OCI-LY1 (cell line): ENCODE measurements around the gene FMN1.

ENCODE experiments used
- H2AFZ ChIP-seq: fragments of 200-600 bp; sonication (generic), shearing (Covaris generic); 2 replicates; pipeline ENCODE4 v1.6.0; 2014; ENCODE audit warnings: antibody characterized with exemption, mild to moderate bottlenecking, low read length
- H3F3A ChIP-seq: fragments of 200-600 bp; sonication (generic), shearing (Covaris generic); 2 replicates; pipeline ENCODE4 v1.6.0; 2014; ENCODE audit warnings: mild to moderate bottlenecking, antibody characterized with exemption, low read length, moderate library complexity; ENCODE audit not compliant: insufficient read depth
- H3K27ac ChIP-seq: fragments of 200-600 bp; sonication (generic); 2 replicates; pipeline ENCODE4 v1.5.1; 2014; ENCODE audit warnings: low read length, mixed run types, mild to moderate bottlenecking, low read depth; ENCODE audit not compliant: poor library complexity, severe bottlenecking
- H3K27me3 ChIP-seq: fragments of 200-600 bp; sonication (generic); 2 replicates; pipeline ENCODE4 v1.6.0; 2014; ENCODE audit warnings: antibody characterized with exemption, mild to moderate bottlenecking, low read length, moderate library complexity; ENCODE audit not compliant: insufficient read depth
- H3K36me3 ChIP-seq: fragments of 200-600 bp; sonication (generic); 2 replicates; pipeline ENCODE4 v1.6.1; 2014; ENCODE audit warnings: mild to moderate bottlenecking, antibody characterized with exemption, low read length, moderate library complexity, mixed read lengths; ENCODE audit not compliant: insufficient read depth
- H3K4me1 ChIP-seq: fragments of 200-600 bp; sonication (generic); 2 replicates; pipeline ENCODE4 v1.5.1; 2014; ENCODE audit warnings: mild to moderate bottlenecking, low read length, moderate library complexity; ENCODE audit not compliant: insufficient read depth, severe bottlenecking
- H3K4me2 ChIP-seq: fragments of 200-600 bp; sonication (generic), shearing (Covaris generic); 2 replicates; pipeline ENCODE4 v1.6.1; 2014; ENCODE audit warnings: low read length
- H3K4me3 ChIP-seq: fragments of 200-600 bp; sonication (generic); 2 replicates; pipeline ENCODE4 v1.5.1; 2014; ENCODE audit warnings: low read length, low read depth, mild to moderate bottlenecking, mixed read lengths; ENCODE audit not compliant: poor library complexity, severe bottlenecking
- H3K79me2 ChIP-seq: fragments of 200-600 bp; shearing (Covaris generic); 2 replicates; pipeline ENCODE4 v1.6.1; 2016; ENCODE audit warnings: mixed run types, low read length, mixed read lengths; ENCODE audit not compliant: insufficient read depth
- H3K9ac ChIP-seq: fragments of 200-600 bp; sonication (generic), shearing (Covaris generic); 2 replicates; pipeline ENCODE4 v1.6.1; 2014; ENCODE audit warnings: mild to moderate bottlenecking, low read length, mixed read lengths
- H3K9me2 ChIP-seq: fragments of 200-600 bp; sonication (generic), shearing (Covaris generic); 2 replicates; pipeline ENCODE4 v1.6.1; 2014; ENCODE audit warnings: low read depth, mild to moderate bottlenecking, low read length, mixed read lengths
- H3K9me3 ChIP-seq: fragments of 200-600 bp; shearing (Covaris generic); 2 replicates; pipeline ENCODE4 v1.6.1; 2014; ENCODE audit warnings: low read length, mixed read lengths
- H4K20me1 ChIP-seq: fragments of 200-600 bp; sonication (generic), shearing (Covaris generic); 2 replicates; pipeline ENCODE4 v1.6.0; 2016; ENCODE audit warnings: mild to moderate bottlenecking, low read length; ENCODE audit not compliant: insufficient read depth
- CTCF ChIP-seq: fragments of 200-600 bp; sonication (generic), shearing (Covaris generic); IDR thresholded peaks from 2 replicates; pipeline ENCODE4 v1.5.1; 2017; ENCODE audit warnings: mild to moderate bottlenecking, antibody characterized with exemption, low read length, moderate library complexity, mixed read lengths
- EZH2 ChIP-seq: fragments of 200-600 bp; sonication (generic), shearing (Covaris generic); IDR thresholded peaks from 2 replicates; pipeline ENCODE4 v1.8.0; 2017; ENCODE audit warnings: borderline replicate concordance, mixed run types, mild to moderate bottlenecking, antibody characterized with exemption, low read length, moderate library complexity, mixed read lengths

FMN1 gene

GRCh38 chr15:32873284-32874114 is 321.0 kb downstream of the FMN1 start:
- no peak overlapping the region for H3K9ac ChIP-seq
- peaks cover 6% of the 10 kb centered on the region for H3K4me1 ChIP-seq
- H3K4me2 ChIP-seq = no peak overlapping the region
- H3K4me3 ChIP-seq = no peak overlapping the region
- H3F3A ChIP-seq = no peaks in the 10 kb centered on the region
- TF ChIP-seq CTCF (no peak), EZH2 (no peak)
- no peaks in the 10 kb centered on the region for H3K79me2 ChIP-seq
- no peaks in the 10 kb centered on the region for H3K9me2 ChIP-seq
- H4K20me1 ChIP-seq = no peaks in the 10 kb centered on the region
- no peak overlapping the region for H2AFZ ChIP-seq
- no peaks in the 10 kb centered on the region for H3K9me3 ChIP-seq
- H3K36me3 ChIP-seq = no peaks in the 10 kb centered on the region
- H3K27me3 ChIP-seq = no peaks in the 10 kb centered on the region
- H3K27ac ChIP-seq = no peak overlapping the region

GRCh38 chr15:32872621-32873283 is 321.8 kb downstream of the FMN1 start:
- Histone ChIP-seq H3K9me2 (no peaks in the 10 kb centered on the region), H3K4me1 (peaks cover 6% of the 10 kb centered on the region), H3K4me3 (no peak overlapping the region), H2AFZ (no peak overlapping the region), H4K20me1 (no peaks in the 10 kb centered on the region), H3K9ac (no peak overlapping the region), H3F3A (no peaks in the 10 kb centered on the region), H3K79me2 (no peaks in the 10 kb centered on the region), H3K36me3 (no peaks in the 10 kb centered on the region), H3K27ac (no peak overlapping the region), H3K9me3 (no peaks in the 10 kb centered on the region), H3K27me3 (no peaks in the 10 kb centered on the region), H3K4me2 (no peak overlapping the region)
- TF ChIP-seq EZH2 (no peak), CTCF (no peak)

GRCh38 chr15:32871883-32872282 is 322.6 kb downstream of the FMN1 start:
- no peaks in the 10 kb centered on the region for H3F3A ChIP-seq
- no peak overlapping the region for H3K4me2 ChIP-seq
- no peaks in the 10 kb centered on the region for H3K9me3 ChIP-seq
- no peaks in the 10 kb centered on the region for H3K9me2 ChIP-seq
- no peaks in the 10 kb centered on the region for H3K36me3 ChIP-seq
- TF ChIP-seq CTCF = no peak
- no peak for TF ChIP-seq EZH2
- peaks cover 6% of the 10 kb centered on the region for H3K4me1 ChIP-seq
- H3K27ac ChIP-seq = no peak overlapping the region
- H3K4me3 ChIP-seq = no peak overlapping the region
- H3K79me2 ChIP-seq = no peaks in the 10 kb centered on the region
- H3K27me3 ChIP-seq = no peaks in the 10 kb centered on the region
- no peaks in the 10 kb centered on the region for H4K20me1 ChIP-seq
- no peak overlapping the region for H2AFZ ChIP-seq
- no peak overlapping the region for H3K9ac ChIP-seq
